Esophagus squamous epithelium (tissue), 4 donors: Measurements from ENCODE around the gene TRPC3.

Source experiments
- CTCF ChIP-seq, 6 experiments: fragments of 450-650 bp in 4 of 6; fragments of 200-600 bp in 2 of 6; sonication (generic) in 2 of 6; IDR thresholded peaks; one replicate each; pipeline ENCODE4 v1.5.1; 2016 to 2019; ENCODE audit warnings: antibody characterized with exemption in 6 of 6, mild to moderate bottlenecking in 4 of 6, moderate library complexity in 4 of 6
- POLR2A ChIP-seq, 4 donors: fragments of 450-650 bp; IDR thresholded peaks; one replicate each; pipeline ENCODE4 v1.6.1; 2017; ENCODE audit warnings: antibody characterized with exemption in 4 of 4, mild to moderate bottlenecking in 4 of 4, moderate library complexity in 3 of 4

GRCh38 chr4:121950212-121950679 is 1.6 kb downstream of the TRPC3 start:
- TF ChIP-seq CTCF (IDR thresholded peaks at IDR 0.05) (peak; percentile 40 to 60 (median 52)), POLR2A (IDR thresholded peaks at IDR 0.05) (no peak)
